Astrocyte of the spinal cord (primary cell): ENCODE results near the gene RSKR.

Experiments
- DNase-seq: peaks from one replicate; pipeline ENCODE4 v3.0.0; 2011; ENCODE audit warnings: low read depth, low spot score
- H3K4me3 ChIP-seq: 2 replicates; pipeline ENCODE4 v1.5.1; 2011; ENCODE audit warnings: low read depth, mild to moderate bottlenecking, low read length, moderate library complexity
- CTCF ChIP-seq: IDR thresholded peaks from 2 replicates; pipeline ENCODE4 v1.5.1; 2012; ENCODE audit warnings: low read depth, mild to moderate bottlenecking, low read length, inconsistent platforms
- in situ Hi-C: cut with HindIII; loops from 2 replicates; pipeline ENCODE4 v1.10.0; 2017; ENCODE audit warnings: low sequenced_read_pairs

RSKR gene

GRCh38 chr17:28657756-28658155, 43.8 kb upstream of the RSKR start:
- in situ Hi-C loops, result no loop called here
- DNase-seq, result peak; percentile 19
- TF ChIP-seq CTCF, result no peak
- H3K4me3 ChIP-seq, result no peak overlapping the region

GRCh38 chr17:28655160-28655559, 41.2 kb upstream of the RSKR start:
- no peak for TF ChIP-seq CTCF
- in situ Hi-C loops, result no loop called here
- H3K4me3 ChIP-seq, result no peak overlapping the region
- DNase-seq, result no peak

- no peak for DNase-seq
- no peak for TF ChIP-seq CTCF
- no peak overlapping the region for H3K4me3 ChIP-seq
- in situ Hi-C loops, result no loop called here
These were observed 34.7 kb upstream of the RSKR start for GRCh38 chr17:28648698-28649097.

- H3K4me3 ChIP-seq, result no peak overlapping the region
- DNase-seq, result no peak
- in situ Hi-C loops, result no loop called here
- no peak for TF ChIP-seq CTCF
These were observed 32.2 kb upstream of the RSKR start for GRCh38 chr17:28646039-28646754.

GRCh38 chr17:28645576-28645939, 31.6 kb upstream of the RSKR start:
- peak overlapping the region; percentile 50 for H3K4me3 ChIP-seq
- TF ChIP-seq CTCF, result no peak
- in situ Hi-C loops, result no loop called here
- DNase-seq, result no peak

- peak within 1 kb of the TSS; percentile 90 for H3K4me3 ChIP-seq
- in situ Hi-C loops, result no loop called here
- DNase-seq, result peak; percentile 95
- TF ChIP-seq CTCF, result no peak
These were observed 31.0 kb upstream of the RSKR start, which contains the start of gene BLTP2 for GRCh38 chr17:28644787-28645575. Gene BLTP2, minus strand, starts transcription at chr17:28645158. Its CDS starts 102 bp downstream, at chr17:28645056.
